Activated naive CD4-positive, alpha-beta T cell (primary cell): ENCODE results near the gene TMEM115.
A peak's percentile ranks its signal among the peaks of the same experiment; 100 is the strongest.

Experiments
- DNase-seq, 4 experiments: peaks; one replicate each; lab custom pipeline; 2025; lab: John Stamatoyannopoulos, UW

Gene TMEM115

DNA sequence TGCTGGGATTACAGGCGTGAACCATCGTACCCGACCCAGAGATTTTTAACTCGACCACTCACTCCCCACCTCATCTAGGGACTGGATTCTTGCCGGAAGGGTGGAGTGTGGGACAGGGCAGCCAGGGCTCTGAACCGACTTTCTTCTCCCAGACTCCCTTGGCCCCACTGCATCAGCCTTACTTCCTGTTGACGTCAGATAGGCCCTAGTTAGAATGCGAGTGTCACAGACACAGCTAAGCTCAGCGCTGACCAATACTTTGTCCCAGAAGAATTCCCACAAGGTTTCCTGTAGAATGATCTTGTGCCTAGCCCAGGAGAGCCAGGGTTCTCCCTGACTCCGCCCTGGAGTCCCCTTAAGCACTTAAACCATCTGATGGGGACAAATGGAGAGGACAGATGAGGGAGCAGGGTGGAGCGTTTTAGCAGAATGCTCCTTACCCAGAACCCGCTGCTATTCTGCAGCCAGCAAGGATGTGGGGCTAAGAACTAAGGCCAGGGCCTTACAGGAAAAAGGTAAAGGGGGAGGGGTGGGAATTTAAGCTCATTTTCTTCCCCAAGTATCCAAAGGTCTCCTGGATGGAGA, 25.5 kb downstream of the TMEM115 start:
- DNase-seq, result no peak

- no peak for DNase-seq
Measured at GRCh38 chr3:50331364-50331907, 27.9 kb downstream of the TMEM115 start.

- DNase-seq, result no peak
Measured at GRCh38 chr3:50330330-50330729, 29.0 kb downstream of the TMEM115 start.

DNA sequence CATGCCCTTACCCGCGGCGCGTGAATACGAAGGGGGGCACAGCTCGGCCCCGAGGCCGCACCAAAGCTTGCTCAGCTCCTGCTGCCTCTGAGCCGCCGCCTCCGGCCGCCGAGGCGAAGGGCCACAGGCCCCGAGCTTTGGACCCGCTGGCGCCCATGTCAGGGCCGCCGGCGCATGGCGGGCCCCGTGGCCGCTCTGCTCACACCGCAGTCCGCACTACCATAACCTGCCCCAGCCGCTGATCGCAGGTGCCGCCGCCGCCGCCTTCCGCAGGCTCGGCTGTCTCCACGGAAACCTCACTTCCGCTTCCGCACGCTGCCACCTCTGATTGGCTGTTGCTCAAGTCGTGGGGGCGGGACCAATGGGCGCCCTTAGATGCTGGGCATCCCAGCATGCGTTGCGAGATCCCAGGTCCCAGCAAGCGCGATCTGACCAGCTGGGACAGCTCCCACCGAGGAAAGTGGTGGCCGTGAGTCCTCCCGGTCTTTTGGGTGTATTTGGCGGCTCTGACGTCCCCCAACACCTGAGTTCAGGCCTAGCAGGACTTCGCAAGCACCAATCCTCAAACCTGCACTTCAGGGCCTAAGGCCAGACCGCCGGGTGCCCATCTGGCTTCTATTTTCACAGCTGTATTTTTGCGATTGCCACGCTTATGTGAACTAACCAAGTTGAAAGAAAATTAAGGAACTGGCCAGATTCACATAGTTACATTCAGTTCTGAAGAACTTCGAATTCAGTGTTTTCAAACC, 31.2 kb downstream of the TMEM115 start, which contains the start of gene TUSC2:
TSS of gene TUSC2 (minus strand) at position 281 of the 749 bp plus-strand sequence. CDS start at position 157, 124 bp downstream.
- DNase-seq, result peak; percentile 74 to 92 (median 82)

DNA sequence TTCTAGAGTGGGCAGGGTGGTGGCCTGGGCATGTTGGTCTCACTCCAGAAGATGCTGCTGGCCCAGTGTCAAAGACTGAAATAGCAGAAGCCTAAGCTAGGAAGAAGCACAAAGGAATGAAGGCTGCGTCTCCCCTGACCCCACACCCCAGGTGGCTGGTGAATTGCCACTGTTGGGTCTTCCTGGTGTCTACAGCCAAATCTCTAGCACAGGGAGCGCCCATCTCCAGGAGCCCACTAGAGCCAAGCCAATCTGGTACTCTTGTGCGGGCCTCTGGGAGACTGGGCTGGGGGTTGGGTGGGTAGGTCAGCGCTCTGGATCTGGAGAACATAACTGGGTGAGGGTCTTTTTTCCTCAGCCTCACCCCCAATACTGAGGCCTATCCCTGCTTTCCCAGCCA, 32.2 kb downstream of the TMEM115 start:
- DNase-seq, result no peak

DNA sequence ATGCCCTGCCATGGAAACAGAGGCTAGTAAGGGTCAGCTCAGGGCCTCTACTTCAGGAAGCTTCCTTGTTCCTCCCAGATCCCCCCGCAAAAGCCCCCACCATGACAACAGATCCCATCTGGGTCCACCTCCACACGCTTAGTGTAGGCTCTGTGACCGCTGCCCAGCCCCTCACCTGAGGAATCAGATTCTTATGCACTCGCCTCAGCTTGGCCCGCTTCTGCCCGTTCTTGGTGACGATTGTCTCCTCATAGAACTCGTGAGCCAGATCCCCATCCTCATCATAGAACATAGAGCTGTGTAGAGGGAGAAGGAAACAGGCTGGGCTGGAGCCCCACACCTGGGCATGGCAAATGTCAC, 33.2 kb downstream of the TMEM115 start:
- no peak for DNase-seq

DNA sequence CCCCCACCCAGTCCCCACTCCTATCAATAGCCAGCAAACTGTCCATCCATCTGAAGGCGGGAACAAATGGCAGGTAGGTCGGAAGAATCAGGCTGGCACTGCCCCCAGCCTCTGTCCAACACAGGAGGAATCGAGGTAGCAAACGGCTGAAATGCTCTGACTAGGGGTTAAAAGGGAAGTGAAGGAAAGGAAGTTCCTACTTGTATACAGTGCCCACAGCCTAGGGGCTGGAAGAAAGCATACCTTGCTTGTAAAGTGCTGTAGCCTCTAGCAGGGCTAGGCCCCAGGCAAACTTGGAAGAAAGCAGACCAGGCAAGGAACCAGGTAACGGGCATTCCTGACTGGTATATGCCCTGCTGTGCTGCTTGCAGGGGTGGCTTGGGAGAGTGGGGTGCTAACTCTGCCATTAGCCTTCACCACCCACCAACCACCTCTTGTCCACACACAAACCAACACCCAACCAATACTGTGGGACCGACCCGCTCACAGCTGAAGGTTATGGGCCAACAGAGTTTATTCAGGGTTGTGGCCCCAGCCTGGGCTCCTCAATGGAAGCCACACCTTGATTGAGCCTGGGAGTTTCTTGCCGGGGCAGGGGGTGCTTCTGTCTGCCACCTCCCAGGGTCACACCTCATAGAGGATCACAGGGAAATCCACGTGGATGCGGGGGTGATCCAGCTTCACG, 33.7 kb downstream of the TMEM115 start:
- no peak for DNase-seq

DNA sequence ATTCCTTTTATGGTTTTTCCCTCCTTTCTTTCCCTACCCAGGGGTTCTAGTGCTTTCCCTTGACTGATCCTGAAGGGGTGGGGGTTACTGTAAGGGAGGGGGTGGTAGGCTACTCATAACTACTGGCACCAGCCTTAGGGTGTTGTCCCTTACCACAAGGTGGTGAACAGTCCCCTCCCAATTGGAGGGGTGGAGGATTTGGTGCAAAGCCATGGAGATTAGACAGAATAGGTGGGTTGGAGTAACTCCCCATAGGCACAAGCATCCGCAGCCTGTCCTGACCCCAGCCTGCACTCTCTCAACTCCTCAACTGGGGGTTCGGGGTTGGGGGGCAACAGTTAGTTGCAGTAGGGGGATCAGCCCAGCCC, 34.2 kb downstream of the TMEM115 start:
- no peak for DNase-seq

DNA sequence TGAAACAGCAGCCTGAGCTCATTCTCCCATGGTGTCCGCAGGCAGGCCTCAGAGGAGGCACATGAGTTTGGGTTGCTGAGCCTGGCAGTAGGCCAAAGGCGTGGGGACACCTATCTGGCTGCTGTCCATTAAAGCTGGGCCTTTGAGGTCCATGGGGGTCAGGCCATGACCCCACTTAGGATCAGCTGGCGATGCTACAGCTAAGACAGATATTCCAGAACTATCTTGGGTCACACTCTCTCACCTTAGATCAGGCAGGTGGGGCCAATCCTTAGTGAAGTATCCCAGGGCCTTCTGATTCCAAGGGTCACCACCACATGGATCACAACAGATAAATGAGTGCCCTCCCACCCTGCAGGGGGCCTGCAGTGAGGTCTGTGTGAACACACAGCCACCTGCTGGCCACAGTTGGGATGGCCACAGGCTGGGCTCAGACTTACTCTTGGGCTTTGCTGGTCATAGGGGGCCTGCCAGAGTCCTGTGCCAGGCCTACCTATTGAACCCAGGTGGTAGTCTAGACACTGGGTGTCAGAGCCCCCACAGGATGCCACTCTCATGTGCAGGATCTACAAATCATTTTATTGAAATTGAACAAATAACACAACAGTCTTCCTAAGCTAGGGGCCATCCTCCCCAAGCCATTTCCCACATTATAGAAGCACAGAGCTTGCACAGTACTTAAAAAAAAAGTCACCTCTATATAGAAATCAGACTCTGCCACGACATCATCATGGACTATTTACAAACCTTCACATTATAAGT, 34.8 kb downstream of the TMEM115 start:
- DNase-seq, result peak in 2 of 4 experiments; percentile 30 to 56

DNA sequence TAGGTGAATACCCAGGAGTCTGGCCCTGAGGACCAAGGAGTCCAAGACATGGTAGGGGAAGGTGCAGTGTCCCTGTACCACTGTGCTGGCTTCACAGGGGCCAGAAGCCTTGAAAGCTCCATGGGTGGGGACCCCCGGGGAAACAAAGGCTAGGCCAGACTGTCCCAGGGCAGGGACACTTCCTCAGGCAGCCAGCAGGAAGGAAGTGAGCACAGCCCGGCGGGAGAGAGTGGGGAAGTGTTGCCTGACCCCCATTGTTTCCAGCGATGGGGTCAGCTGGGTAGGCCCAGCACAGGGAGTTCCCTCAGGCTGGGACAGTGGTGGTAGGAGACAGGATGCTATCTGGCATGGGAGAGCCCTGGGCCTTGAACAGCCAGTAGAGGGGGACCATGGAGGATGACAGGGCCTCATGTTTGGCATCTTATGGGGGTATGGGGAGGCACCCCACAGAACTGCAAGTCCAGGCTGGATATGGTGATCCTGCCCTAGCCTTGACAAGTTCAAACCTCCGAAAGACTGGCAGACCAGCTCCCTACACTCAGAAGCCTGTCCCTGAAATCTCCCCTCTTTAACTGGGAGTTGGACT, 35.6 kb downstream of the TMEM115 start:
- no peak for DNase-seq

GRCh38 chr3:50323092-50323600, 36.2 kb downstream of the TMEM115 start:
- no peak for DNase-seq

DNA sequence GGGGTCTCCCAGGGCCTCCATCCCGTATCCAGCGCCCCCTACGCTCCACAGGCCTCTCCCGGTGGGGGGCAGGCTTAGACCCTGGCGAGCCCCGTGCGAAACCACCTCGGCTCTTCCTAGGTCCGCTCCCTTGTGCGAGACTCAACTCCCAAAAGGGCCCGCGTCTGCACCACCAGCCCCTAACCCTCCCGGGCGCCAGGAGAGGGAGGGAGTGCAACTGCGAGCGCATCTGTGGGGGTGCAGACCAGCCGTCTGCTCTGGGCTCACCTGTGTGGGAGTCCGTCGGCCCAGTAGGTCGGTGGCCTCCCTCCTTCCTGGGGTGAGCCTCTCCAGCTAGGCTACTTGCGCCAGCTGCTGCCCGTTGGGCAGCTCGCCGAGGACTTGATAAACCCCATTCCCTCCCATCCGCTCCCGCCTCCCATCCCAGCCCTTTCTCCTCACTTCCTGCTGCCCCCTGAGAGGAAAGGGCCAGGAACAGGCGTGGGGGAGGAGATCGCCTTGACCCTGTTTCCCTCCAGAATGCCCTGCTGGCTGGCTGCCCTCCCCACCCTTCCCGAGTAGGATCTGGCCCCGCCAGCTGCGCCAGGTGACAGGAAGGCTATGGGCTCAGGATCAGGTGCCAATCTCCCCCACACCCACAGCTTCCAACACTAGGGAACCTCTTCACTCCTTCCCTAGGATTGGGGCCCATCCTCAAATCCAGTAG, 36.8 kb downstream of the TMEM115 start, which contains the start of gene HYAL2:
TSS of gene HYAL2 (minus strand) at position 360 of the 706 bp plus-strand sequence. CDS start 2,256 bp downstream, outside the sequence.
- no peak for DNase-seq

DNA sequence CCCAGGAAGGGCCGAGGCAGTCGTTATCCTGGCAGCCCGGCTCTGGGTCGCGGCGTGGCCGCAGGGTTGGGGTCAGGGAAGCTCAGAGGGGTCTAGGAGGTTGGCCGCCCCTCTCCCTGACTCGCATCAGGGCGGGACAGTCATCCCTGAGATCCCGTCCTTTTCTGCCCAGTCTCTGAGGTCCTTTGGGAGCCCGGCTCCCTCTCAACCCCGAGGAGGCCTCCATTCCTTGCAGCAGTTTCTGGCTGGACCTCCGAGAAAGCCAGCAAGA, 37.3 kb downstream of the TMEM115 start:
- no peak for DNase-seq

DNA sequence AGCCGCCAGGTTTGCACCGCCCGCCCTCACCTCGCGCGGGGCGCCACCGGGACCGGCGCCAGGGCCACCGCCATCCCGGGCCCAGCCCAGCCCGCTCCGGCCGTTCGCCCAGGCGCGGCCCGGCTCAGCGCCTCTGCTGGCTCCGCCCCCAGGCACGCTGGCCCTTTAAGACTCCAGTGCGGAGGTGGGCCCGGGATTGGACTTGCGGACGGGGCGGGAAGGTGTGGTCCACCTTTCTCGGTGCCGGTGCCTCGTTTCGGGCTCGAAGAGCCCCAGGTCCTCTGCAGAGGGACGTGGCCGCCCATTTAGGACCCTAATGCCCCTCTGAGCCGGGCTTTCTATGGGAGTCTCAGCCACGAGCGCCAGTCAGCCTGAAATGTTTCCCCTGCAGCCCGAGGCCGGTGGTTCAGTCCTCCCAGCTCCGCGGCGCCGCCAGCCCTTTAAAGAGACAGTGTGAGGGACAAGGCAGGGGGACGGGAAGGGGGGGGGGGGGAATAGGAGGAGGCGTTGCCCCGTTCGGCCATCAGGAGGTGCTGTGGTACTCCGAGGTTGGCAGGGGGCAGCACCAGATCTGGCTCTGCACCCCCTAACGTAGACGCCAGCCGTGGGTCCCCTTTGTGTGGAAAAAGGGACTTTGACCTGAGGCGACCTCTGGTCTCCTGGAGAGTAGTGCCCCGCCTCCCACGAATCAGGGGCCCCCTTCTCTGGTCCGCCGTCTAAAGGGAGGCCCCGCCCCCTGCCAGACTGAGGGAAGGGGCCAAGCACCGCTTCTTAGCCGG, 37.8 kb downstream of the TMEM115 start:
- DNase-seq, result peak; percentile 74 to 79 (median 78)

DNA sequence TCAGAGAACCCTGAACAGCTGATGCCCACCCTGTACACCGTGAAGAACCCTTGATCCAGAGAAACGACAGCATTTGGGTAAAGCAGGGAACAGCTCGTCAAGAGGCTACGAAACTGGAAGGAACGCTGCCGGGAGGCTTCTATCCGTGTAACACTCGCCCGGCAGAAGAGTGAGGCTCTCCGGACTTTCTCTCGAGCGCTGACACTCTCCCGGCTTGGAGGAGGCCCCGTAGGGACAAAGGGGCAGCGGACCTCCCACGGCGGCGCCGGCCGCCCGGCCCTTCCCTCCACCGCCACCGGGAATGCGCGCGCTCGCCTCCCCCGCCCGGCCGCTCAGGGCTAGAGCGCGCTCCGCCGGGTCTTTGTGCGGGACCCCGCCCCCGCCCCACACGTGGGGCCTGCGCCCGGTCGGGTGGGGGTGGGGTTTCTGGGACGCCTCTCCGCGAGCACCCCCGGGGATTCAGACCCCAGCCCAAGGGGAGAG, 38.4 kb downstream of the TMEM115 start:
- peak; percentile 44 to 74 (median 52) for DNase-seq

GRCh38 chr3:50319894-50320625, 39.3 kb downstream of the TMEM115 start:
- no peak for DNase-seq

DNA sequence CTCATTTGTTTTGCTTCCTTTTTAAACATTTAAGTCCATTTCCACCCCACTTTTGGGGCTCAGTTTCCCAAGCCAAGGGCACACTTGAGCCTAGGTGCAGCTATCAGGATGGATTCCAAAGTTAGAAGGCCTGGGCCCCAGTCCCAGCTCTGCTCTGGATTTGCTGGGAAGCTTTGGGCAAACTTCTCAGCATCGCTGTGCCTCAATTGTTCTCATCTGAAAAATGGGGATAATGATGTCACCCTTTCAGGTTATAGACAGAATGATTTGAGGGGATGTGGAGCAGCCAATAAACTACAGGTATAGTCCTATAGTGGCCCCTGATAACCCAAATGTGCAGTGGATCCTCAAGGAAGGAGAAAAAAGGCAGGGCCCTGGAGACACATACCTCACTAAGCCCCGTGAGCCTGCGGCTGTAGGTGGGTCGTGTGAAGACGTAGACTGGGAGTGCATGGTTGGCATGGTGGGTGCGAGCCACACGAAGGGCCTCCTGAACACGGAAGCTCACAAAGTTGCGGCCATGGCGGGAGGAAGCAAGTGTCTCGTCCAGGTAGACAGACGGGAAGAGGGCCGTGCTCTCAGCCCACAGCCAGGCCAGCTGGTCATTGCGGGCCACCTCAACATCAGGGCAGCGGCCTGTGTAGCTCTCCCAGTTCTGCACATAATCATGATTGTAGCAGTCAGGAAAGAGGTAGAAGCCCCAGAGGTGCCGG, 40.0 kb downstream of the TMEM115 start:
- no peak for DNase-seq

GRCh38 chr3:50318615-50319014, 40.7 kb downstream of the TMEM115 start:
- DNase-seq, result no peak

- DNase-seq, result no peak
Measured at GRCh38 chr3:50318163-50318562, 41.2 kb downstream of the TMEM115 start.
